Activated CD8-positive, alpha-beta T cell treated with anti-CD3 and anti-CD28 coated beads for 36 hours (primary cell): Measurements from ENCODE around the gene ETS1. TPM values are rescaled to one million over a fixed set of nuclear protein-coding genes. Genes with fewer than 3 reads are reported as not detected.
A peak's percentile ranks its signal among the peaks of the same experiment; 100 is the strongest.

ENCODE experiments used
- ATAC-seq: fragments of 200-7000 bp; cut with Tn5 transposase; one replicate; pipeline ENCODE4 v1.10.0; 2021; ENCODE audit warnings: mild to moderate bottlenecking, moderate library complexity
- CTCF ChIA-PET: fragments of 350-600 bp; sonication (Branson Sonifier 250); formaldehyde crosslinking; loops from one replicate; lab custom pipeline; 2021; ENCODE audit warnings: antibody characterized with exemption; lab: Charles Lee
- POLR2A ChIA-PET: fragments of 350-600 bp; sonication (Branson Sonifier 250); formaldehyde crosslinking; loops from one replicate; lab custom pipeline; 2021; ENCODE audit warnings: antibody characterized with exemption; lab: Charles Lee
- DNase-seq: peaks from one replicate; pipeline ENCODE4 v3.0.0-alpha.2; 2020
- H3K27ac Mint-ChIP-seq: one replicate; pipeline ENCODE4 v1.8.0; 2021; ENCODE audit warnings: mild to moderate bottlenecking, mixed read lengths
- H3K27me3 Mint-ChIP-seq: one replicate; pipeline ENCODE4 v1.8.0; 2021; ENCODE audit warnings: mixed read lengths
- H3K36me3 Mint-ChIP-seq: one replicate; pipeline ENCODE4 v1.8.0; 2021; ENCODE audit warnings: low read depth, mixed read lengths
- H3K4me1 Mint-ChIP-seq: one replicate; pipeline ENCODE4 v1.8.0; 2021; ENCODE audit warnings: low read depth, mixed read lengths
- H3K4me3 Mint-ChIP-seq: one replicate; pipeline ENCODE4 v1.8.0; 2021; ENCODE audit warnings: mild to moderate bottlenecking, moderate library complexity, mixed read lengths
- H3K9me3 Mint-ChIP-seq: one replicate; pipeline ENCODE4 v1.8.0; 2021; ENCODE audit warnings: mixed read lengths
- intact Hi-C: fragments of 100-400 bp; cut with micrococcal nuclease; formaldehyde crosslinking; loops from one replicate; pipeline ENCODE4 v1.10.0; 2022
- total RNA-seq, 2 experiments: library from RNA; stranded (reverse); gene quantifications; one replicate each; pipeline ENCODE4 v1.2.3, GENCODE V29; 2021
- TF ChIP-seq, protein P1 (sequence below): fragments of 200-600 bp; IDR thresholded peaks from one replicate; pipeline ENCODE4 v1.8.0; 2022; ENCODE audit warnings: antibody characterized with exemption, mild to moderate bottlenecking

ETS1 gene
- total RNA-seq, 2 experiments from 2014 or later = 527 to 532 TPM

DNA sequence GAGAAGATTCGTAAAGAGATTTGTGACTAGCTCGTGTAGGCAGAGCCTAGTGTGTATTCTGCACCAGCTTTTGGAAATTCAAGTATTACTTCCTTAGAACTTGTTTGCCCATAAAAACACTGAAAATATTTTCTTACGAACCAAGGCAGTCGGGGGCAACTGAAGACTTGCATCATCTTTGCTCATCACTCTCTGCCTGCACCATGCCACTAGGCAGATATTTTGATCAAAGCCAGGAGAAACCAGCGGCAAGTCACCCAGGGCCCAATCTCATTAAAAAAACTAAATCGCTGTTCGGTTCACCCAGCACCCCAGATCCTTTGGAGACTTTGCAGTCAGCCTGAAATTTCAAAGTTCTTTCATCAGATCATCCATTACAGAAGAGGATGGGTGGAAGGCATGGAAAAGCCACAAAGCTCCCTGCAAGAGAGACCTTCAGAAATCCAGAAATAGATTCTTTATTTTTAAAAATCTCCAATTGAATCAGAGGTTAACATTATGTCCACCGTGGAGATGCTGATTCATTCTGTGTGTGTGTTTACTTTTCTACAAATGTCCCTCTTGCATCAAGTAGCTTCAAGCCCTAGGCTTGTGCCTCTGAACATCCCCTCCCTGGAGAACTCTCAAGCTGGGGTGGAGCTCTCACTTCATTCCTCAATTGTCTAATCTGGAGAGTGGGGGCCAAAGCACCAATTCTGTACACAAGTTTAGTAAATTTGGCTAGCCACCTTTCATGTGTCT lies 78.4 kb downstream of the ETS1 start:
- Mint-ChIP-seq H3K36me3 (peaks cover 100% of the 10 kb centered on the region), H3K4me3 (peak overlapping the region; percentile 95), H3K27me3 (no peaks in the 10 kb centered on the region), H3K4me1 (peaks cover 88% of the 10 kb centered on the region), H3K9me3 (no peaks in the 10 kb centered on the region), H3K27ac (peak overlapping the region; percentile 96)
- intact Hi-C loops = loop anchor here (5.0 to 10.0 kb wide), 2 partner anchors 37 to 214 kb away; no protein-coding TSS in a partner anchor
- ATAC-seq (no peak), DNase-seq (peak; percentile 47)
- ChIA-PET POLR2A (interaction anchor here (0.9 to 37.3 kb wide), 12 partner anchors 2 to 219 kb away, joined by 3 to 1082 read pairs (median 12); no protein-coding TSS in a partner anchor), CTCF (interaction anchor here (1.0 to 26.3 kb wide), 13 partner anchors 8 to 351 kb away, joined by 3 to 400 read pairs (median 4); no protein-coding TSS in a partner anchor)
- TF ChIP-seq, protein P1, sequence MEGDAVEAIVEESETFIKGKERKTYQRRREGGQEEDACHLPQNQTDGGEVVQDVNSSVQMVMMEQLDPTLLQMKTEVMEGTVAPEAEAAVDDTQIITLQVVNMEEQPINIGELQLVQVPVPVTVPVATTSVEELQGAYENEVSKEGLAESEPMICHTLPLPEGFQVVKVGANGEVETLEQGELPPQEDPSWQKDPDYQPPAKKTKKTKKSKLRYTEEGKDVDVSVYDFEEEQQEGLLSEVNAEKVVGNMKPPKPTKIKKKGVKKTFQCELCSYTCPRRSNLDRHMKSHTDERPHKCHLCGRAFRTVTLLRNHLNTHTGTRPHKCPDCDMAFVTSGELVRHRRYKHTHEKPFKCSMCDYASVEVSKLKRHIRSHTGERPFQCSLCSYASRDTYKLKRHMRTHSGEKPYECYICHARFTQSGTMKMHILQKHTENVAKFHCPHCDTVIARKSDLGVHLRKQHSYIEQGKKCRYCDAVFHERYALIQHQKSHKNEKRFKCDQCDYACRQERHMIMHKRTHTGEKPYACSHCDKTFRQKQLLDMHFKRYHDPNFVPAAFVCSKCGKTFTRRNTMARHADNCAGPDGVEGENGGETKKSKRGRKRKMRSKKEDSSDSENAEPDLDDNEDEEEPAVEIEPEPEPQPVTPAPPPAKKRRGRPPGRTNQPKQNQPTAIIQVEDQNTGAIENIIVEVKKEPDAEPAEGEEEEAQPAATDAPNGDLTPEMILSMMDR = no peak

DNA sequence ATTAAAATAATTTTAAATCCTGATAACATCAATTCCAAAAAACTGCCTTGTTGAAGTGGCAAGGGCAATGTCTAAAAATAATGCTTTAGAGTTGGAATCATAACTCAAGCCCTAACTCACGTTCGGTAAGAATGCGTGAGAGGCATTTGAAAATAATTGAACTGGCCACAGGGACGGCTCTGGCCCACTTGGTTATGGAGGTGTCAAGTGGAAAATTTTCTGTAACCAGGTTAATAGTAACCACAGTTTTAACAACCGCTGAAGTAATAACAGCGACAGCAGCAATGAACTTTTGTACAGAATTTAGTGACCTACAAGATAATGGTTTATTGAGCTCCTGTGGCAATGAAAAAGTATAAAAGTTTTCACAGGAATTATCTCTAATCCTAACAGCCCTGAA lies 79.4 kb downstream of the ETS1 start:
- DNase-seq (no peak), ATAC-seq (no peak)
- ChIA-PET POLR2A (interaction anchor here (0.6 to 37.3 kb wide), 12 partner anchors 1 to 270 kb away, joined by 3 to 1082 read pairs (median 4); no protein-coding TSS in a partner anchor), CTCF (interaction anchor here (1.1 to 26.3 kb wide), 6 partner anchors 11 to 350 kb away, joined by 3 to 400 read pairs (median 6); no protein-coding TSS in a partner anchor)
- Mint-ChIP-seq H3K36me3 (peaks cover 96% of the 10 kb centered on the region), H3K27me3 (no peaks in the 10 kb centered on the region), H3K27ac (peak overlapping the region; percentile 96), H3K4me1 (peaks cover 86% of the 10 kb centered on the region), H3K9me3 (no peaks in the 10 kb centered on the region), H3K4me3 (peak overlapping the region; percentile 95)
- intact Hi-C loops = loop anchor here (5.0 to 10.0 kb wide), 2 partner anchors 36 to 213 kb away; no protein-coding TSS in a partner anchor
- TF ChIP-seq, protein P1 = no peak

DNA sequence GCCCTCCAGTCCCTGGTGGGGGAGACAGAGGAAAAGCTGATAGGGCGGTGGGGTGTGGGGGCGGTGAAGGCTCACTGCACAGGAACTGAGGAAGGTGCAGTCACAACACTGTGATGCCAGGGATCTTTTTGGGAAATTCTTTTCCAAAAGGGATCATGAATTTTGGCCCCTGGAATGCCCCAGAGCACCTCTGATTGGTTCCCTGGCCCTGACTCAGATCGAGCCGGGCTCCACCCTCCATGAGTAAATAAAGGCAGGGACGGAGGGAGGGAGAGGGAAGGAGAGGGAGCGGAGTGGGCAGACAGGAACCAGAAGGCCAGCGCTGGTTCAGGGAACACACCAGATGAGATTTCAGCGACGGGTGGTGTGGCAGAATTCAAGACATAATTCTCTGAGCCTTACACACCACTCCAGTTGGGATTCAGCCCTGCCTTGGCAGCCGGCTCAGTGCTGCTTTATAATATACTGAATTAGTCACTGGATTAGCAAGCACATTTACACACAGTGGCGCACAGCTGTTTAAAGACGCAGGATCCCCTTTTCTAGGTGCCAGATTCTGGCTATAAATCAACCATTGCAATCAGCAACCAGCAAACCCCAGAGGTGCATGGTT lies 80.3 kb downstream of the ETS1 start:
- ChIA-PET POLR2A (interaction anchor here (0.8 to 37.3 kb wide), 9 partner anchors 0 to 269 kb away, joined by 3 to 1082 read pairs (median 34); no protein-coding TSS in a partner anchor), CTCF (interaction anchor here (2.6 to 26.3 kb wide), 3 partner anchors 12 to 120 kb away, joined by 8 to 400 read pairs (median 93); no protein-coding TSS in a partner anchor)
- Mint-ChIP-seq H3K4me1 (peaks cover 86% of the 10 kb centered on the region), H3K27ac (peak overlapping the region; percentile 96), H3K27me3 (no peaks in the 10 kb centered on the region), H3K36me3 (peaks cover 94% of the 10 kb centered on the region), H3K9me3 (no peaks in the 10 kb centered on the region), H3K4me3 (peak overlapping the region; percentile 95)
- intact Hi-C loops = loop anchor here (5.0 to 10.0 kb wide), 2 partner anchors 35 to 212 kb away; no protein-coding TSS in a partner anchor
- peak; percentile 32 for ATAC-seq
- DNase-seq = peak; percentile 77
- TF ChIP-seq, protein P1 = no peak

DNA sequence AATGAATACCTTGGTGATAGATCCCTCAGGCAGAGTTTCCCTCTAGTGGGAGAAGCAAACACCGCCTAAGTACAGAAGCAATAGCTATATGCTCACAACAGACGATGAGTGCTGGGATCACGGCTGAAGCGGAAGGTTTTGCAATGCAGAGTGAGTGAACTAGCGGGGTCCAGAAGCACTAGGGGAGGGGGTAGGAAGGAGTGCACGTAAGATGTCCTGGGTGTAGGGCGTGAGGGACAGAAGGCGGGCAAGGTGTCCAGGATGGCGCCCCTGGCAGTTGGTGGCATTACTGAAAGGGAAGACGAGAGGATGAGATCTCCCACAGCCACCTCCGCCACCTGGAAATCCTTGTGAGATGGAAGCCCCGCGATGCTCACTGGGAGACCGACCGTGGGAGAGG lies 81.0 kb downstream of the ETS1 start:
- TF ChIP-seq, protein P1 = peak; percentile 17
- Mint-ChIP-seq H3K36me3 (peaks cover 94% of the 10 kb centered on the region), H3K4me3 (peak overlapping the region; percentile 95), H3K4me1 (peaks cover 86% of the 10 kb centered on the region), H3K9me3 (no peaks in the 10 kb centered on the region), H3K27ac (peak overlapping the region; percentile 96), H3K27me3 (no peaks in the 10 kb centered on the region)
- ATAC-seq (peak; percentile 4), DNase-seq (peak; percentile 41)
- ChIA-PET POLR2A (interaction anchor here (0.7 to 37.3 kb wide), 12 partner anchors 0 to 269 kb away, joined by 3 to 1082 read pairs (median 16); no protein-coding TSS in a partner anchor), CTCF (interaction anchor here (0.7 to 26.3 kb wide), 13 partner anchors 13 to 349 kb away, joined by 3 to 400 read pairs (median 4); no protein-coding TSS in a partner anchor)
- intact Hi-C loops = loop anchor here (5.0 to 10.0 kb wide), 2 partner anchors 34 to 212 kb away; no protein-coding TSS in a partner anchor
